Measurements from ENCODE around the gene UMAD1.
"Not testable (repeated sequence)": the region's sequence is repeated elsewhere in the genome, so short reads cannot be mapped to it uniquely, and the experiment has no call there.

GRCh38 chr7:7804822-7805221, 164.3 kb downstream of the UMAD1 start:
- TF ChIP-seq CTCF (IDR thresholded peaks at IDR 0.05; ENCODE audit: borderline replicate concordance, extremely low read depth, low read length, poor library complexity, severe bottlenecking); EZH2 (IDR thresholded peaks at IDR 0.05; ENCODE audit: borderline replicate concordance, low read depth, low read length, severe bottlenecking): not testable (repeated sequence)

All from DND-41 (cell line).